GM12864 (cell line): Measurements from ENCODE around the gene SNAPC4.

Source experiments
- DNase-seq: peaks from one replicate; pipeline ENCODE4 v3.0.0-alpha.2; 2011; ENCODE audit warnings: low read depth
- H3K4me3 ChIP-seq: 2 replicates; pipeline ENCODE4 v1.5.1; 2011; ENCODE audit warnings: mild to moderate bottlenecking, low read depth, low read length, control low read depth
- TF ChIP-seq, protein P1 (sequence below): IDR thresholded peaks from 2 replicates; pipeline ENCODE4 v1.5.1; 2011; ENCODE audit warnings: low read depth, mild to moderate bottlenecking, moderate library complexity, low read length, control low read depth, inconsistent platforms; ENCODE audit errors: missing control alignments

Gene SNAPC4

GRCh38 chr9:136359774-136360718, 39.9 kb downstream of the SNAPC4 start:
- no peak overlapping the region for H3K4me3 ChIP-seq
- TF ChIP-seq, protein P1, sequence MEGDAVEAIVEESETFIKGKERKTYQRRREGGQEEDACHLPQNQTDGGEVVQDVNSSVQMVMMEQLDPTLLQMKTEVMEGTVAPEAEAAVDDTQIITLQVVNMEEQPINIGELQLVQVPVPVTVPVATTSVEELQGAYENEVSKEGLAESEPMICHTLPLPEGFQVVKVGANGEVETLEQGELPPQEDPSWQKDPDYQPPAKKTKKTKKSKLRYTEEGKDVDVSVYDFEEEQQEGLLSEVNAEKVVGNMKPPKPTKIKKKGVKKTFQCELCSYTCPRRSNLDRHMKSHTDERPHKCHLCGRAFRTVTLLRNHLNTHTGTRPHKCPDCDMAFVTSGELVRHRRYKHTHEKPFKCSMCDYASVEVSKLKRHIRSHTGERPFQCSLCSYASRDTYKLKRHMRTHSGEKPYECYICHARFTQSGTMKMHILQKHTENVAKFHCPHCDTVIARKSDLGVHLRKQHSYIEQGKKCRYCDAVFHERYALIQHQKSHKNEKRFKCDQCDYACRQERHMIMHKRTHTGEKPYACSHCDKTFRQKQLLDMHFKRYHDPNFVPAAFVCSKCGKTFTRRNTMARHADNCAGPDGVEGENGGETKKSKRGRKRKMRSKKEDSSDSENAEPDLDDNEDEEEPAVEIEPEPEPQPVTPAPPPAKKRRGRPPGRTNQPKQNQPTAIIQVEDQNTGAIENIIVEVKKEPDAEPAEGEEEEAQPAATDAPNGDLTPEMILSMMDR = no peak
- DNase-seq = no peak

DNA sequence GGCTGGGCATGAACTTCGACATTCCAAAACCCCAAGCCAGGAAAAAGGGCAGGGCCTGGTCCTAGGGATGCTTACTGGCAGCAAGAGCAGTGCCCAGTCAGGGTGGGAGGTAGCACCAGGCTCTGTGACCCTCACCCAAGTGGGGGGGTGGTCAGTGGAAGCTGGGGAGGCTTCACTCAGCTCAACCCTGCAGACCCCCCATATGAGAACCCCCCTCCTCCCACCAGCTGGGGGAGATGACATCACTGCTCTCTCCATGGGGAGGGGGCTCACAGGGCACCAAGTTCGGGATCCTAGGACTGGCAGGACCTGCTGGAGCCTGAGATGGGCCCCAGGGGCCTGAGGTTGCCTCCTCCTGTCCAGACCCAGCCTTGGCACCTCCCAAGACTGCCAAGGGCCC, 41.1 kb downstream of the SNAPC4 start:
- TF ChIP-seq, protein P1 = no peak
- DNase-seq = no peak

GRCh38 chr9:136358016-136358415, 42.0 kb downstream of the SNAPC4 start:
- TF ChIP-seq, protein P1 = no peak
- H3K4me3 ChIP-seq = no peak overlapping the region
- DNase-seq = no peak

More for the DNA sequence above, 41.1 kb downstream of the SNAPC4 start:
- no peak overlapping the region for H3K4me3 ChIP-seq

DNA sequence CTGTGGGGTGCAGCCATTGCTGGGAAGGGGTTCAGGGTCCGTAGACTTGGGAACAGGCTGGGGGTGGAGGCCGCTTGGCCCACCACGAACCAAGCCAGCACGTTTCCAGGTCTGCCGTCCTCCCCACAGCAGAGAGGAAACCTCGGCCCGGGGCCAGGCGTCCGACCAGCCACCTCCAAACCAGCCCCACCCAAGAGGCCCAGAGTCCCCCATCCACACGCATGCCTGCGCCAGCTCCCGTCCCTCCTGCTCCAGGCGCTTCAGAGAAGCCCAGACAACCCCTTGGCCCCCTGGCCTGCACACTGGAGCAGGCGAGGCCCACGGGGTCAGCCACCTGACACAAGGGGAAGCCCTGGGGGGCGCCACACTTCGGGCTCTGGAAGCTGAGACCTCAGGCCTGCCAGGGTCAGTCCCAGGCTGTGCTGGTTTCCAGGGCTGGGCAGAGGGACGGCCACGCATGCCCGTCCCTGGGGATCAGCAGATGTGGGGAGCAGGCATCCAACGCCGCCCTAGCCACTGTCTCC, 42.7 kb downstream of the SNAPC4 start:
- H3K4me3 ChIP-seq = no peak overlapping the region
- no peak for DNase-seq
- TF ChIP-seq, protein P1 = no peak

- no peak overlapping the region for H3K4me3 ChIP-seq
- DNase-seq = no peak
- TF ChIP-seq, protein P1 = no peak
Measured at GRCh38 chr9:136355616-136356557, 44.1 kb downstream of the SNAPC4 start.

DNA sequence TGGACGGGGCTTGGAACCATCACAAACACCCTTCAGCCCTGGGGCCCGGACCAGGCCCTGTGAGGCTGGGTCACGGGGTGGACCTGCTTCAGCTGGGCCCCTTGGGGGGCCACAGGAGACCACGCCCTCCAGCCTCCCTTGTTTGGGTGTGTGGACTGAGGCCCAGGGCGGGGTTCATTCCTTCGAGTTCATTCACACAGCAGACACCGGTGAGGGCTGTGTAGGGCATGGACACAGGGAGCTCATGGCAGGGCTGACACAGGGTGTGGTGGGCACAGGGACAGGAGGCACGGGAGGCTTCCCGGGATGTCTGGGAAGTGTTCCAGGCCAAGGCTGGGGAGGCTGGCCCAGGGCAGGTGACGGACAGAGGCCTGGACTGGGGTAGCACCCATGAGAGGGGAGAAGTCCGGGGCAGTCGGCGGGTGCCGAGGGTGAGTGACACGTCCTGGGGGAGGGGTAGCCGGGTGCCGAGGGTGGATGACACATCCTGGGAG, 45.3 kb downstream of the SNAPC4 start:
- TF ChIP-seq, protein P1 = no peak
- DNase-seq = no peak
- H3K4me3 ChIP-seq = no peak overlapping the region
